Brain microvascular endothelial cell (primary cell): Measurements from ENCODE around the gene C2CD5.

Experiments
- DNase-seq: peaks from one replicate; pipeline ENCODE4 v3.0.0-alpha.2; 2020
- H3K27ac ChIP-seq: fragments of 250-450 bp; sonication (Bioruptor Pico); 2 replicates; pipeline ENCODE4 v1.5.1; 2020; ENCODE audit warnings: mild to moderate bottlenecking, moderate library complexity
- H3K27me3 ChIP-seq: fragments of 250-450 bp; sonication (Bioruptor Pico); replicated peaks from 2 replicates; pipeline ENCODE4 v1.5.1; 2020; ENCODE audit warnings: mild to moderate bottlenecking
- H3K36me3 ChIP-seq: fragments of 250-450 bp; sonication (Bioruptor Pico); replicated peaks from 2 replicates; pipeline ENCODE4 v1.5.1; 2020; ENCODE audit warnings: mild to moderate bottlenecking
- H3K4me3 ChIP-seq: 2 replicates; pipeline ENCODE4 v1.5.1; 2011; ENCODE audit warnings: low read depth, mild to moderate bottlenecking, control low read depth, low read length, moderate library complexity
- in situ Hi-C: cut with HindIII; loops from 2 replicates; pipeline ENCODE4 v1.10.0; 2017; ENCODE audit warnings: low sequenced_read_pairs, low pct_ligation_motif_present
- TF ChIP-seq, protein P1 (sequence below): IDR thresholded peaks from 2 replicates; pipeline ENCODE4 v1.5.1; 2011; ENCODE audit warnings: low read depth, mild to moderate bottlenecking, moderate library complexity, low read length, control low read depth, inconsistent platforms; ENCODE audit errors: missing control alignments

C2CD5 gene

DNA sequence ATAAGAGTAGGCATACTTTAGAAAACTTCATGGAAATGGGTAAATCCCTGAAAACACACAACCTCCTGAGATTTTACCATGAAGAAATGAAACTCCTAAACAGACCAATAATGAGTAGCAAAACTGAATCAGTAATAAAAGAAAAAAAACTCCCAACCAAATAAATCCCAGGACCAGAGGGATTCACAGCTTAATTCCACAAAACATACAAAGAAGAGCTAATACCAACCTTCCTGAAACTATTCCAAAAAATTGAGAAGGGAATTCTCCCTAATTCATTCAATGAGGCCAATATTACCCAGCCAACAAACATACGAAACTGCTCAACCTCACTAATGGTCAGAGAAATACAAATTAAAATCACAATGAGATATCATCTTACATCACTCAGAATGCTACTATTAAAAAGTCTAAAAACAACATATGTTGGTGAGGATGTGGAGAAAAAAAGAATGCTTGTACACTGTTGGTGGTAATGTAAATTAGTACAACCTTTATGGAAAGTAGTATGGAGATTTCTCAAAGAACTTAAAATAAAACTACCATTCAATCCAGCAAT is 112.6 kb downstream of the C2CD5 start:
- Histone ChIP-seq H3K36me3 (no peaks in the 10 kb centered on the region), H3K4me3 (no peak overlapping the region), H3K27me3 (no peaks in the 10 kb centered on the region), H3K27ac (no peak overlapping the region)
- no peak for DNase-seq
- TF ChIP-seq, protein P1, sequence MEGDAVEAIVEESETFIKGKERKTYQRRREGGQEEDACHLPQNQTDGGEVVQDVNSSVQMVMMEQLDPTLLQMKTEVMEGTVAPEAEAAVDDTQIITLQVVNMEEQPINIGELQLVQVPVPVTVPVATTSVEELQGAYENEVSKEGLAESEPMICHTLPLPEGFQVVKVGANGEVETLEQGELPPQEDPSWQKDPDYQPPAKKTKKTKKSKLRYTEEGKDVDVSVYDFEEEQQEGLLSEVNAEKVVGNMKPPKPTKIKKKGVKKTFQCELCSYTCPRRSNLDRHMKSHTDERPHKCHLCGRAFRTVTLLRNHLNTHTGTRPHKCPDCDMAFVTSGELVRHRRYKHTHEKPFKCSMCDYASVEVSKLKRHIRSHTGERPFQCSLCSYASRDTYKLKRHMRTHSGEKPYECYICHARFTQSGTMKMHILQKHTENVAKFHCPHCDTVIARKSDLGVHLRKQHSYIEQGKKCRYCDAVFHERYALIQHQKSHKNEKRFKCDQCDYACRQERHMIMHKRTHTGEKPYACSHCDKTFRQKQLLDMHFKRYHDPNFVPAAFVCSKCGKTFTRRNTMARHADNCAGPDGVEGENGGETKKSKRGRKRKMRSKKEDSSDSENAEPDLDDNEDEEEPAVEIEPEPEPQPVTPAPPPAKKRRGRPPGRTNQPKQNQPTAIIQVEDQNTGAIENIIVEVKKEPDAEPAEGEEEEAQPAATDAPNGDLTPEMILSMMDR: no peak
- in situ Hi-C loops: no loop called here

DNA sequence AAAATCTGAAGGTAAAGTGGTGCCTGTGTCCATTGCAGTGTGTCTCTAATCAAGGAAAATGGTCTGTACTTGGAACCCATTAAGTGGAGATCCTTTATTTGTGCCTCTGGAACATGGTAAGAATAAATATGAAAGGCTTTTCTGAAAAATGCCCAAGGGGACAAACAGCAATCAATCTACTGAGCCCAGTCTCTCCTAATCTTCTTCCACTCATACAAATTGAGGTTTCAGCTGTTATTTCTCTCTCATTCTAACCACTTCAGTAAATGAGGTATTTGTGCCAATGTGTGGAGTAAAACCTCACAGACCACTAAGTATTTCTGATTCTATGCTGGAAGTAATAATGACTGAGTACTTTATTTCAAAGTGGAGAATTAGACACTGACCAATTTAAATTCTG is 127.5 kb downstream of the C2CD5 start:
- Histone ChIP-seq H3K27me3 (no peaks in the 10 kb centered on the region), H3K27ac (no peak overlapping the region), H3K36me3 (no peaks in the 10 kb centered on the region), H3K4me3 (no peak overlapping the region)
- TF ChIP-seq, protein P1: no peak
- DNase-seq: no peak
- in situ Hi-C loops: no loop called here

DNA sequence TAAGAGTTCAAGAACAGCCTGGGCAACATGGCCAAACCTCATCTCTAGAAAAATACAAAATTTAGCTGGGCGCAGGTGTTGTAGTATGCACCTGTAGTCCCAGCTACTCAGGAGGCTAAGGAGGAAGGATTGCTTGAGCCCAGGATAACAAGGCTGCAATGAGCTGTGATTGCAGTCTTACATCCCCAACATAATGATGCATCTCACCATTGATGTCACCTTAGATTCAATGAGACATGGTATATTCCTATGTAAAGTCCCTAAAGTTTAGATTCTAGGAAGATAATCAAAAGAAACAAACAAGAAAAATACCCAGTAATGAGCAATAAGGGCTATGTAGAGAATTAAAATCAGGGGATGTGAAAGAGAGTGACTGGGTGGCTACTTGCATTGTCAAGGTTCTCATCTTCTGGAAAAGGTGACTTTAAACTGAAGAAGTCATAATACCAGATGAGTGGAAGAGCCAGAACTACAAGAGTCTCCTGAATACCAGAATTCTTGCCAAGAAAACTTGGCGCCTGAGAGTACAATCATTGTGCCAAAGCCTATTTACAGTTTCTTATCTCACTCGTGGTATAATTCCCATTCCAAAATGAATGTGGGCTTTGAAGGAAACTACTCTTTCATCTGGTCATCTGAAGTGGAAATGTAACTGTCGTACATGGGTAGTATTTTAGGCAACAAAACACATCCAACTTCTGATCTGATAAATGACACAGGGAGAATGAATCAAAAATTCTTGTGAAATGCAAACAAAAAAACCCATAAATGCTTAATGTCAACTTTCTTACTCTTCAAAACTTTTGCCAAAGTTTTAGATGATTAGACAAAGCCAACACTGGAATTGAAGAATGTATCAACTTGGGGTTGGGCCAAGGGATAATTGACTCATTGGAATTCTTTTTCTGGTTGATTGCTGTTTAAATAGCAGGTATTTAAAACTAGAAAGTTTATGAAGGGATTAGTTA is 128.7 kb downstream of the C2CD5 start:
- H3K4me3 ChIP-seq: no peak overlapping the region
- TF ChIP-seq, protein P1: no peak
- in situ Hi-C loops: no loop called here
- no peaks in the 10 kb centered on the region for H3K27me3 ChIP-seq
- DNase-seq: no peak
- no peak overlapping the region for H3K27ac ChIP-seq
- no peaks in the 10 kb centered on the region for H3K36me3 ChIP-seq

DNA sequence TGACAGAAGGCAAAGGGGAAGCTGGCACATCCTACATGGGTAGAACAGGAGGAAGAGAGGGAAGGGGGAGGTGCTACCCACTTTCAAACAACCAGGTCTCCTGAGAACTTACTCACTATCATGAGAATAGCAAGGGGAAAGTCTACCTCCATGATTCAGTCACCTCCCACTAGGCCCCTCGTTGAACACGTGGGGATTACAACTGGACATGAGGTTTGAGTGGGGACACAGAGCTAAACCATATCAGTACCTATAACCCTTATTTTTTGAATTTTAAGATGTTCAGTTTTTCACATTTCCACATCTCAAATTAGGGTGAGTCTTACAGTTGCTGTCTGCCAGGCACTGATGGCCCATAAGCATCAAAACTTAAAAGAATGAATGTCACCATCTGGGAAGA is 129.6 kb downstream of the C2CD5 start:
- no peak for DNase-seq
- TF ChIP-seq, protein P1: no peak
- in situ Hi-C loops: no loop called here
- H3K27ac ChIP-seq: no peak overlapping the region
- H3K27me3 ChIP-seq: no peaks in the 10 kb centered on the region
- H3K36me3 ChIP-seq: no peaks in the 10 kb centered on the region
- H3K4me3 ChIP-seq: no peak overlapping the region

DNA sequence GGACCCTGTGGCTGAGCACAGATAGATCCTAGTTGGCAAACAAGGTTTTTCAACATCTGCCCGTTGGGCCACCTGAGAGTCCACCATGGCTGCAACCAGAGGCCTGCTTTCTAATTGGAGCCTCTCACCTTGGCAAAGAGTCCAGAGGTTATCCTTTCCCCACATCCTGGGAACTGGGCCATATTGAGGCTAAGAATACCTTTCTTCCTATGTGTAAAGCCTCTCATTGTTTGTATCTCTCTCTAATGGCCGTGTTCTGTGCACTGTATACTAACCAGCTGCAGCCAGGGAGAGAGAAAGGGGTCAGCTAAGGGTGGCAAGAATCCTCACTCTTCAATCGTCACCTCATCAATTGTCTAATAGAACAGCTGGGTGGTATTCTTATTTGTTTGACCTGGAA is 130.8 kb downstream of the C2CD5 start:
- no peak overlapping the region for H3K27ac ChIP-seq
- in situ Hi-C loops: no loop called here
- H3K4me3 ChIP-seq: no peak overlapping the region
- H3K36me3 ChIP-seq: no peaks in the 10 kb centered on the region
- TF ChIP-seq, protein P1: no peak
- no peak for DNase-seq
- no peaks in the 10 kb centered on the region for H3K27me3 ChIP-seq

DNA sequence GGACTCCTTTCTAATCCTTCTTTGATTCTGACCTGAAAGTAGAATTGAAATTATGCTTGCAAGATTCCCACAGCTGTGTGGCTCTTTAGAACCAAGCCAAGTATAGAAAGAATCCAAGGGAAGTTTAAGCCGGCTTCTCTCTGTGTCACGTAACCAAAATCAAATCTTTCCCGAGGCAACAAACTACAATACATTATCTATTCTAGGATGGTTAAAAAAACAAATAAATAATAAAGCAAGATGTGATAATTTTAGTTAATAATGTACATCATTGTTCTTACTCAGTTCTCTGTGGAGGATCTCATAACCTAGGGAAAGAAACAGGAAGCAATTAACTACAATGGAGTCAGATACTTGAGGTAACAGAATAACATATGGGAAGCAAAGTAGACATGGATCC is 131.8 kb downstream of the C2CD5 start:
- Histone ChIP-seq H3K27ac (no peak overlapping the region), H3K4me3 (no peak overlapping the region), H3K27me3 (no peaks in the 10 kb centered on the region), H3K36me3 (no peaks in the 10 kb centered on the region)
- TF ChIP-seq, protein P1: no peak
- no peak for DNase-seq
- in situ Hi-C loops: no loop called here
